ENCODE results near the gene PLEKHB2. TPM values are rescaled to one million over a fixed set of nuclear protein-coding genes. Genes with fewer than 3 reads are reported as not detected.

Gene PLEKHB2
- total RNA-seq, 1 donor from 2014 or later: 88.6 TPM

Other genes starting within 250 kb of the PLEKHB2 start
- gene FAM168B, start 11.9 kb upstream of the PLEKHB2 start, total RNA-seq: 168 and 184 TPM in 2 replicates
- not detected in 2 replicates for gene POTEE, start 104.2 kb downstream of the PLEKHB2 start, total RNA-seq